AG04449 (cell line): ENCODE data around the gene EPB41L1.

Experiments used
- CTCF ChIA-PET: fragments of 350-600 bp; formaldehyde crosslinking; extraction: SDS; loops from one replicate; lab custom pipeline; 2021; ENCODE audit warnings: antibody characterized with exemption; lab: Yijun Ruan, JAX
- POLR2A ChIA-PET: fragments of 400-600, 350-600 bp; formaldehyde crosslinking; extraction: SDS; loops from one replicate; lab custom pipeline; 2020; ENCODE audit warnings: antibody characterized with exemption, inconsistent platforms; lab: Yijun Ruan, JAX
- DNase-seq: peaks from one replicate; pipeline ENCODE4 v3.0.0-alpha.2; 2010; ENCODE audit warnings: low read depth, low spot score
- H3K4me3 ChIP-seq: 2 replicates; pipeline ENCODE4 v1.5.1; 2011; ENCODE audit warnings: low read depth, mild to moderate bottlenecking, control low read depth, low read length
- CTCF ChIP-seq: IDR thresholded peaks from one replicate; pipeline ENCODE4 v1.5.1; 2011; ENCODE audit warnings: mild to moderate bottlenecking, moderate library complexity, low read length, control low read depth, inconsistent platforms; ENCODE audit not compliant: insufficient read depth; ENCODE audit errors: missing control alignments

The EPB41L1 gene

GRCh38 chr20:36128463-36129159, 25.9 kb upstream of the EPB41L1 start:
- TF ChIP-seq CTCF = no peak
- ChIA-PET POLR2A (no interaction called here), CTCF (interaction anchor here (0.6 to 27.4 kb wide), 5 partner anchors 10 to 174 kb away, joined by 3 to 971 read pairs (median 3); partner anchors contain the start of gene SCAND1)
- DNase-seq = peak; percentile 23
- no peak overlapping the region for H3K4me3 ChIP-seq

GRCh38 chr20:36129160-36129543, 25.4 kb upstream of the EPB41L1 start:
- DNase-seq = no peak
- no peak overlapping the region for H3K4me3 ChIP-seq
- TF ChIP-seq CTCF = no peak
- POLR2A ChIA-PET = no interaction called here
- CTCF ChIA-PET = interaction anchor here (2.1 to 27.4 kb wide), 3 partner anchors 9 to 137 kb away, joined by 17 to 971 read pairs (median 52); no protein-coding TSS in a partner anchor

- POLR2A ChIA-PET = no interaction called here
- DNase-seq = no peak
- CTCF ChIA-PET = interaction anchor here (1.5 to 27.4 kb wide), 3 partner anchors 8 to 138 kb away, joined by 3 to 971 read pairs (median 17); no protein-coding TSS in a partner anchor
- H3K4me3 ChIP-seq = no peak overlapping the region
- TF ChIP-seq CTCF = no peak
These were observed 24.1 kb upstream of the EPB41L1 start for GRCh38 chr20:36130390-36130789.

GRCh38 chr20:36132802-36133211, 21.7 kb upstream of the EPB41L1 start:
- CTCF ChIA-PET = interaction anchor here (0.9 to 27.4 kb wide), 3 partner anchors 20 to 178 kb away, joined by 3 to 971 read pairs (median 5); partner anchors contain the start of gene SCAND1
- no peak overlapping the region for H3K4me3 ChIP-seq
- TF ChIP-seq CTCF = no peak
- no peak for DNase-seq
- POLR2A ChIA-PET = no interaction called here

GRCh38 chr20:36133821-36134220, 20.7 kb upstream of the EPB41L1 start:
- ChIA-PET CTCF (interaction anchor here (1.0 to 27.4 kb wide), 4 partner anchors 11 to 142 kb away, joined by 3 to 971 read pairs (median 4); no protein-coding TSS in a partner anchor), POLR2A (no interaction called here)
- no peak for DNase-seq
- TF ChIP-seq CTCF = no peak
- H3K4me3 ChIP-seq = no peak overlapping the region

GRCh38 chr20:36135159-36135558, 19.4 kb upstream of the EPB41L1 start:
- no peak for DNase-seq
- no peak for TF ChIP-seq CTCF
- no peak overlapping the region for H3K4me3 ChIP-seq
- ChIA-PET CTCF (interaction anchor here (6.6 to 27.4 kb wide), 2 partner anchors 143 to 181 kb away, joined by 79 to 971 read pairs; partner anchors contain the start of gene SCAND1), POLR2A (no interaction called here)
